PC-3 (cell line): Measurements from ENCODE around the gene NKAIN2. TPM values are rescaled to one million over a fixed set of nuclear protein-coding genes. Genes with fewer than 3 reads are reported as not detected.

Experiments used
- ATAC-seq: fragments of 200-7000 bp; cut with Tn5 transposase; 2 replicates; pipeline ENCODE4 v1.9.1; 2020; ENCODE audit warnings: mild to moderate bottlenecking, moderate library complexity
- BruUV-seq: library from RNA; stranded (reverse); fragments of 400-500 nt; replicated peaks from 2 replicates; lab custom pipeline; 2021; lab: Mats Ljungman, UMichigan
- CTCF ChIA-PET: fragments of 300-600 bp; sonication (Branson Sonifier 250); formaldehyde crosslinking; loops from one replicate; lab custom pipeline; 2022; ENCODE audit warnings: antibody characterized with exemption; lab: Charles Lee
- POLR2A ChIA-PET: fragments of 300-600 bp; sonication (Branson Sonifier 250); formaldehyde crosslinking; loops from one replicate; lab custom pipeline; 2022; ENCODE audit warnings: antibody characterized with exemption; ENCODE audit not compliant: unreplicated experiment; lab: Charles Lee
- DNase-seq: peaks from one replicate; pipeline ENCODE4 v3.0.0-alpha.2; 2015
- H2AFZ ChIP-seq: fragments of 300-600 bp; sonication (generic); 2 replicates; pipeline ENCODE4 v1.6.0; 2016; ENCODE audit warnings: antibody characterized with exemption, low read length
- H3F3A ChIP-seq: fragments of 300-600 bp; sonication (generic); one replicate; pipeline ENCODE4 v1.6.0; 2017; ENCODE audit warnings: antibody characterized with exemption, low read length, control low read depth, mild to moderate bottlenecking; ENCODE audit not compliant: unreplicated experiment
- H3K27ac ChIP-seq: fragments of 300-600 bp; sonication (generic); 2 replicates; pipeline ENCODE4 v1.5.1; 2016; ENCODE audit warnings: mild to moderate bottlenecking, low read length
- H3K27me3 ChIP-seq: fragments of 300-600 bp; sonication (generic); 2 replicates; pipeline ENCODE4 v1.6.1; 2016; ENCODE audit warnings: low read length, mixed read lengths
- H3K36me3 ChIP-seq: fragments of 300-600 bp; sonication (generic); 2 replicates; pipeline ENCODE4 v1.6.1; 2016; ENCODE audit warnings: low read depth, mixed run types, low read length, mixed read lengths
- H3K4me1 ChIP-seq: fragments of 300-600 bp; sonication (generic); 2 replicates; pipeline ENCODE4 v1.5.1; 2016; ENCODE audit warnings: low read length; ENCODE audit not compliant: insufficient read depth
- H3K4me2 ChIP-seq: fragments of 300-600 bp; sonication (generic); 2 replicates; pipeline ENCODE4 v1.6.0; 2016; ENCODE audit warnings: low read length
- H3K4me3 ChIP-seq: fragments of 300-600 bp; sonication (generic); 2 replicates; pipeline ENCODE4 v1.5.1; 2016; ENCODE audit warnings: mild to moderate bottlenecking, low read length, mixed read lengths
- H3K79me2 ChIP-seq: fragments of 300-600 bp; sonication (generic); 2 replicates; pipeline ENCODE4 v1.6.1; 2017; ENCODE audit warnings: low read length, mixed read lengths
- H3K9ac ChIP-seq: fragments of 300-600 bp; sonication (generic); 2 replicates; pipeline ENCODE4 v1.6.0; 2016; ENCODE audit warnings: mild to moderate bottlenecking, low read length
- H3K9me2 ChIP-seq: fragments of 300-600 bp; sonication (generic); replicated peaks from 2 replicates; pipeline ENCODE4 v1.6.1; 2016; ENCODE audit warnings: mixed run types, low read length, mixed read lengths
- H3K9me3 ChIP-seq: fragments of 300-600 bp; sonication (generic); 2 replicates; pipeline ENCODE4 v1.6.1; 2016; ENCODE audit warnings: low read length, mixed read lengths
- H4K20me1 ChIP-seq: fragments of 300-600 bp; sonication (generic); 2 replicates; pipeline ENCODE4 v1.6.1; 2016; ENCODE audit warnings: low read length, mixed read lengths
- CTCF ChIP-seq: fragments of 300-600 bp; sonication (generic); conservative IDR thresholded peaks from 2 replicates; pipeline ENCODE4 v1.5.1; 2017; ENCODE audit warnings: antibody characterized with exemption, low read depth, mild to moderate bottlenecking, low read length
- EZH2 ChIP-seq: fragments of 300-600 bp; sonication (generic); IDR thresholded peaks from one replicate; pipeline ENCODE4 v1.6.1; 2017; ENCODE audit warnings: antibody characterized with exemption, mild to moderate bottlenecking, low read length; ENCODE audit not compliant: unreplicated experiment
- EZH2phosphoT487 ChIP-seq: fragments of 300-600 bp; sonication (generic); IDR thresholded peaks from 2 replicates; pipeline ENCODE4 v1.6.1; 2018; ENCODE audit warnings: mild to moderate bottlenecking, antibody characterized with exemption, low read length, borderline replicate concordance
- intact Hi-C: fragments of 100-400 bp; cut with micrococcal nuclease; formaldehyde crosslinking; loops from 2 replicates; pipeline ENCODE4 v1.9.0; 2023
- total RNA-seq: library from RNA; depleted of rRNA; stranded (reverse); fragments of >200 nt; gene quantifications from 2 replicates; pipeline ENCODE4 v1.2.3, GENCODE V29; 2014

Gene NKAIN2
- total RNA-seq, 1 experiment from 2014 or later: not detected

GRCh38 chr6:124099520-124099919 is 295.9 kb downstream of the NKAIN2 start:
- DNase-seq: no peak
- Histone ChIP-seq H3K4me2 (no peak overlapping the region), H3K9ac (no peak overlapping the region), H3F3A (no peaks in the 10 kb centered on the region), H3K36me3 (no peaks in the 10 kb centered on the region), H3K4me1 (no peaks in the 10 kb centered on the region), H3K27ac (no peak overlapping the region), H3K9me3 (no peaks in the 10 kb centered on the region), H3K9me2 (no peaks in the 10 kb centered on the region), H3K4me3 (no peak overlapping the region), H4K20me1 (no peaks in the 10 kb centered on the region), H2AFZ (no peak overlapping the region), H3K79me2 (no peaks in the 10 kb centered on the region), H3K27me3 (no peaks in the 10 kb centered on the region)
- POLR2A ChIA-PET: no interaction called here
- TF ChIP-seq EZH2 (no peak), CTCF (no peak)
- intact Hi-C loops: no loop called here
- CTCF ChIA-PET: no interaction called here
- no peak for ATAC-seq
- BruUV-seq: no TSS peak

- Histone ChIP-seq H4K20me1 (no peaks in the 10 kb centered on the region), H3K9ac (no peak overlapping the region), H3K36me3 (no peaks in the 10 kb centered on the region), H3K4me1 (no peaks in the 10 kb centered on the region), H3F3A (no peaks in the 10 kb centered on the region), H3K4me2 (no peak overlapping the region), H3K9me3 (no peaks in the 10 kb centered on the region), H3K27ac (no peak overlapping the region), H3K27me3 (no peaks in the 10 kb centered on the region), H3K4me3 (no peak overlapping the region), H3K9me2 (no peaks in the 10 kb centered on the region), H2AFZ (no peak overlapping the region), H3K79me2 (no peaks in the 10 kb centered on the region)
- no peak for ATAC-seq
- ChIA-PET POLR2A (no interaction called here), CTCF (no interaction called here)
- no peak for TF ChIP-seq CTCF
- TF ChIP-seq EZH2phosphoT487: no peak
- no peak for TF ChIP-seq EZH2
- intact Hi-C loops: no loop called here
- BruUV-seq: no TSS peak
- no peak for DNase-seq
These were observed 306.8 kb downstream of the NKAIN2 start for GRCh38 chr6:124110514-124110913.

GRCh38 chr6:124119596-124119995 is 315.9 kb downstream of the NKAIN2 start:
- CTCF ChIA-PET: no interaction called here
- DNase-seq: no peak
- H3K4me3 ChIP-seq: no peak overlapping the region
- no peak overlapping the region for H3K27ac ChIP-seq
- POLR2A ChIA-PET: no interaction called here
- H3K9me3 ChIP-seq: no peaks in the 10 kb centered on the region
- H3K79me2 ChIP-seq: no peaks in the 10 kb centered on the region
- H3K9me2 ChIP-seq: no peaks in the 10 kb centered on the region
- no peaks in the 10 kb centered on the region for H4K20me1 ChIP-seq
- no peaks in the 10 kb centered on the region for H3K27me3 ChIP-seq
- no peak overlapping the region for H3K4me2 ChIP-seq
- ATAC-seq: no peak
- no peak for TF ChIP-seq EZH2phosphoT487
- TF ChIP-seq CTCF: no peak
- TF ChIP-seq EZH2: no peak
- intact Hi-C loops: no loop called here
- BruUV-seq: no TSS peak
- no peaks in the 10 kb centered on the region for H3F3A ChIP-seq
- H3K4me1 ChIP-seq: no peaks in the 10 kb centered on the region
- H3K36me3 ChIP-seq: no peaks in the 10 kb centered on the region
- H3K9ac ChIP-seq: no peak overlapping the region
- H2AFZ ChIP-seq: no peak overlapping the region
